ENCODE measurements around the gene KRT71.

DNA sequence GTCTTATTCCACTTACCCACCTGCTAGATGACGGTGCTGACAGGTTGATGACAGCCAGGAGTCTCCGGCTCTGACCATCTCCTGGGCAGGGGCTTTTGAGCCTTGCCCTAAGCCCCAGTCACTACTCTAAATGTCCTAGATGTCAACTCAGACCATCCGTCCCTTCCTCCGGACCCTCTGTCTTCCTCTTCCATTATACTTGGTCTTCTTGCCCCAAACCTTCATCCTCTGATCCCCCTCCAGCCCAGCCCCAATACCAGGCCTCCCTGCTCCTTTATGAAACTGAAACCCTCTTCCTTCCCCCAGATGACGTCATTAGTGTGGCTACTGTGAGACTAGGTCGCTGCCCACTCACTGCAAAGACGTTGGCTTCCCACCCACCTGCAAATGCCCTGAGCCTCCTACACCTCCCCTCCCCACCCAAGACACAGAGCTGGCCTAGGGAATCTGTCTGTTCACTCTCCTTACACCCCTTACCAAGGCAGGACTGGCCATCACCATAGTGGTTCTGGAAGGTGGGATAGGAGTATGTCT, 10.1 kb downstream of the KRT71 start:
- no peak for TF ChIP-seq POLR2A (IDR thresholded peaks at IDR 0.05)
- TF ChIP-seq, protein P1, sequence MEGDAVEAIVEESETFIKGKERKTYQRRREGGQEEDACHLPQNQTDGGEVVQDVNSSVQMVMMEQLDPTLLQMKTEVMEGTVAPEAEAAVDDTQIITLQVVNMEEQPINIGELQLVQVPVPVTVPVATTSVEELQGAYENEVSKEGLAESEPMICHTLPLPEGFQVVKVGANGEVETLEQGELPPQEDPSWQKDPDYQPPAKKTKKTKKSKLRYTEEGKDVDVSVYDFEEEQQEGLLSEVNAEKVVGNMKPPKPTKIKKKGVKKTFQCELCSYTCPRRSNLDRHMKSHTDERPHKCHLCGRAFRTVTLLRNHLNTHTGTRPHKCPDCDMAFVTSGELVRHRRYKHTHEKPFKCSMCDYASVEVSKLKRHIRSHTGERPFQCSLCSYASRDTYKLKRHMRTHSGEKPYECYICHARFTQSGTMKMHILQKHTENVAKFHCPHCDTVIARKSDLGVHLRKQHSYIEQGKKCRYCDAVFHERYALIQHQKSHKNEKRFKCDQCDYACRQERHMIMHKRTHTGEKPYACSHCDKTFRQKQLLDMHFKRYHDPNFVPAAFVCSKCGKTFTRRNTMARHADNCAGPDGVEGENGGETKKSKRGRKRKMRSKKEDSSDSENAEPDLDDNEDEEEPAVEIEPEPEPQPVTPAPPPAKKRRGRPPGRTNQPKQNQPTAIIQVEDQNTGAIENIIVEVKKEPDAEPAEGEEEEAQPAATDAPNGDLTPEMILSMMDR (IDR thresholded peaks at IDR 0.05) = no peak
